GM19099 (cell line): ENCODE data around the gene PSMD12.

Experiments used
- POLR2A ChIP-seq: IDR thresholded peaks from 3 replicates; pipeline ENCODE4 v1.6.1; 2011; ENCODE audit warnings: low read depth; ENCODE audit not compliant: insufficient read length; ENCODE audit errors: extremely low read depth

Gene PSMD12

GRCh38 chr17:67290711-67291291 lies 75.6 kb downstream of the PSMD12 start:
- no peak for TF ChIP-seq POLR2A

GRCh38 chr17:67290244-67290643 lies 76.1 kb downstream of the PSMD12 start:
- TF ChIP-seq POLR2A = no peak

- no peak for TF ChIP-seq POLR2A
These were observed 77.0 kb downstream of the PSMD12 start for GRCh38 chr17:67289181-67289876.
